Astrocyte (in vitro differentiated cells and primary cell): ENCODE data around the gene PHC1. TPM values are rescaled to one million over a fixed set of nuclear protein-coding genes. Genes with fewer than 3 reads are reported as not detected.
"Not testable (repeated sequence)": the region's sequence is repeated elsewhere in the genome, so short reads cannot be mapped to it uniquely, and the experiment has no call there.

ENCODE experiments used
- DNase-seq: peaks from one replicate; pipeline ENCODE4 v3.0.0-alpha.2; 2010; ENCODE audit warnings: low read depth
- FAIRE-seq: peaks from 2 replicates; lab custom pipeline; 2011; peaks lifted over from hg19 to GRCh38; lab: Jason Lieb, UNC
- H2AFZ ChIP-seq: 2 replicates; pipeline ENCODE4 v1.6.0; 2012; ENCODE audit warnings: low read depth, low read length, inconsistent platforms
- H3K27ac ChIP-seq: 2 replicates; pipeline ENCODE4 v1.5.1; 2011; ENCODE audit warnings: low read depth, low read length, inconsistent platforms
- H3K27me3 ChIP-seq: 2 replicates; pipeline ENCODE4 v1.6.0; 2011; ENCODE audit warnings: low read length, inconsistent platforms; ENCODE audit not compliant: insufficient read depth
- H3K36me3 ChIP-seq: 2 replicates; pipeline ENCODE4 v1.5.1; 2011; ENCODE audit warnings: low read length, inconsistent platforms; ENCODE audit not compliant: insufficient read depth
- H3K4me1 ChIP-seq: 2 replicates; pipeline ENCODE4 v1.5.1; 2011; ENCODE audit warnings: low read length, inconsistent platforms; ENCODE audit not compliant: insufficient read depth
- H3K4me2 ChIP-seq: 2 replicates; pipeline ENCODE4 v1.6.0; 2012; ENCODE audit warnings: low read length, inconsistent platforms
- H3K4me3 ChIP-seq: 2 replicates; pipeline ENCODE4 v1.5.1; 2011; ENCODE audit warnings: low read depth, mild to moderate bottlenecking, low read length, inconsistent platforms; ENCODE audit not compliant: insufficient read depth
- H3K79me2 ChIP-seq: 2 replicates; pipeline ENCODE4 v1.6.0; 2012; ENCODE audit warnings: mild to moderate bottlenecking, low read length, inconsistent platforms; ENCODE audit not compliant: insufficient read depth
- H3K9ac ChIP-seq: 2 replicates; pipeline ENCODE4 v1.6.0; 2012; ENCODE audit warnings: mild to moderate bottlenecking, low read length, inconsistent platforms
- H3K9me3 ChIP-seq: 2 replicates; pipeline ENCODE4 v1.5.1; 2012; ENCODE audit warnings: low read depth, mild to moderate bottlenecking, low read length, inconsistent platforms; ENCODE audit not compliant: insufficient read depth
- H4K20me1 ChIP-seq: 2 replicates; pipeline ENCODE4 v1.6.0; 2012; ENCODE audit warnings: low read length, inconsistent platforms; ENCODE audit not compliant: insufficient read depth
- H3K27ac Mint-ChIP-seq: one replicate; pipeline ENCODE4 v1.8.0; 2021; ENCODE audit warnings: mild to moderate bottlenecking, mixed read lengths; ENCODE audit not compliant: unreplicated experiment
- H3K27me3 Mint-ChIP-seq: one replicate; pipeline ENCODE4 v1.8.0; 2021; ENCODE audit warnings: low read depth, mixed read lengths; ENCODE audit not compliant: unreplicated experiment
- H3K36me3 Mint-ChIP-seq: one replicate; pipeline ENCODE4 v1.8.0; 2021; ENCODE audit warnings: low read depth, mixed read lengths; ENCODE audit not compliant: unreplicated experiment
- H3K4me1 Mint-ChIP-seq: one replicate; pipeline ENCODE4 v1.8.0; 2021; ENCODE audit warnings: low read depth, mixed read lengths; ENCODE audit not compliant: unreplicated experiment
- H3K4me3 Mint-ChIP-seq: one replicate; pipeline ENCODE4 v1.8.0; 2021; ENCODE audit warnings: mild to moderate bottlenecking, moderate library complexity, mixed read lengths; ENCODE audit not compliant: unreplicated experiment
- H3K9me3 Mint-ChIP-seq: one replicate; pipeline ENCODE4 v1.8.0; 2021; ENCODE audit warnings: mild to moderate bottlenecking, mixed read lengths; ENCODE audit not compliant: unreplicated experiment
- EZH2 ChIP-seq: IDR thresholded peaks from 2 replicates; pipeline ENCODE4 v1.6.1; 2012; ENCODE audit warnings: mild to moderate bottlenecking, low read length, inconsistent platforms; ENCODE audit not compliant: insufficient read depth
- total RNA-seq: library from RNA; stranded (reverse); gene quantifications from 2 replicates; pipeline ENCODE4 v1.2.1, GENCODE V29; 2021
- TF ChIP-seq, protein P1 (sequence below): IDR thresholded peaks from 2 replicates; pipeline ENCODE4 v1.5.1; 2011; ENCODE audit warnings: low read depth, mild to moderate bottlenecking, inconsistent platforms, low read length, moderate library complexity; ENCODE audit not compliant: insufficient read depth

The PHC1 gene
- total RNA-seq, 1 donor from 2014 or later: 35.4 TPM

DNA sequence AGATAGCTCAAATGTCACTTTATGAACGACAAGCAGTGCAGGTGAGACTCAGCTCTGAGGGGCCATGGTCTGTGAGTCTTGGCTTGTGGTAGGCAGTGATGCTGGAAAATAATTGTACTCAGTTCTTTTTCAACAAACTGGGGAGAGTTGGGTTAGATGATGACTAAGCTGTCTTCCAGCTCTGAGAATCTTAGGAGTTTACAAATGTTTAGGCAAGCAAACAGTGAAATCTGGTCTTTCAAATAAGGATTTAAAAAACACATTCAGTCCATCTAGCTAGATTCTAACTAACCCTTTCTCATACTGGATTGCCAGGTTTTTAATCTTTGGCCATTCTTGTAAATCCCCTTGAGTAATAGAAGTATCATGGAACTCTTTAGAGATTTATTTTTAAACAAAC lies 3.4 kb downstream of the PHC1 start:
- FAIRE-seq (no peak), DNase-seq (no peak)
- Mint-ChIP-seq H3K27ac (no peak overlapping the region), H3K27me3 (no peaks in the 10 kb centered on the region), H3K4me1 (peaks cover 4% of the 10 kb centered on the region), H3K9me3 (no peaks in the 10 kb centered on the region), H3K36me3 (peaks cover 18% of the 10 kb centered on the region), H3K4me3 (no peak overlapping the region)
- TF ChIP-seq, protein P1, sequence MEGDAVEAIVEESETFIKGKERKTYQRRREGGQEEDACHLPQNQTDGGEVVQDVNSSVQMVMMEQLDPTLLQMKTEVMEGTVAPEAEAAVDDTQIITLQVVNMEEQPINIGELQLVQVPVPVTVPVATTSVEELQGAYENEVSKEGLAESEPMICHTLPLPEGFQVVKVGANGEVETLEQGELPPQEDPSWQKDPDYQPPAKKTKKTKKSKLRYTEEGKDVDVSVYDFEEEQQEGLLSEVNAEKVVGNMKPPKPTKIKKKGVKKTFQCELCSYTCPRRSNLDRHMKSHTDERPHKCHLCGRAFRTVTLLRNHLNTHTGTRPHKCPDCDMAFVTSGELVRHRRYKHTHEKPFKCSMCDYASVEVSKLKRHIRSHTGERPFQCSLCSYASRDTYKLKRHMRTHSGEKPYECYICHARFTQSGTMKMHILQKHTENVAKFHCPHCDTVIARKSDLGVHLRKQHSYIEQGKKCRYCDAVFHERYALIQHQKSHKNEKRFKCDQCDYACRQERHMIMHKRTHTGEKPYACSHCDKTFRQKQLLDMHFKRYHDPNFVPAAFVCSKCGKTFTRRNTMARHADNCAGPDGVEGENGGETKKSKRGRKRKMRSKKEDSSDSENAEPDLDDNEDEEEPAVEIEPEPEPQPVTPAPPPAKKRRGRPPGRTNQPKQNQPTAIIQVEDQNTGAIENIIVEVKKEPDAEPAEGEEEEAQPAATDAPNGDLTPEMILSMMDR: no peak
- no peak for TF ChIP-seq EZH2
- Histone ChIP-seq H3K4me2 (no peak overlapping the region), H3K79me2 (peaks cover 30% of the 10 kb centered on the region), H3K9me3 (no peaks in the 10 kb centered on the region), H3K9ac (no peak overlapping the region), H3K27ac (no peak overlapping the region), H3K4me3 (no peak overlapping the region), H2AFZ (no peak overlapping the region), H3K27me3 (no peaks in the 10 kb centered on the region), H4K20me1 (peaks cover 6% of the 10 kb centered on the region), H3K36me3 (peaks cover 5% of the 10 kb centered on the region), H3K4me1 (peaks cover 11% of the 10 kb centered on the region)

DNA sequence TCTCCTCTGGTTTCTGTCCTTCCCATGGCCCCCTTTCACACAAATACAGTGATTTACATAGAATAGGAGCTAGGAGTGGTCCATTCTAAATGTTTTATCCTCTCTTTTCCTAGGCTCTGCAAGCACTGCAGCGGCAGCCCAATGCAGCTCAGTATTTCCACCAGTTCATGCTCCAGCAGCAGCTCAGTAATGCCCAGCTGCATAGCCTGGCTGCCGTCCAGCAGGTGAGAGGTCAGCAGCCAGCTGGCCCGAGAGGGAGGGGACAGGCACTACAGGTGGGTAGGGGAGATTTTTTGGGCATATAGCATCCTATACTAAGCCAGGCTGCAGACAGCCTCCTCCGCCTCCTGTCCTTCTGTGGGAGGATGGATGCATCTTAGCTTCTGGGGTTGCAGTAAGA lies 5.3 kb downstream of the PHC1 start:
- H3K27ac Mint-ChIP-seq: not testable (repeated sequence)
- peaks cover 22% of the 10 kb centered on the region for H3K36me3 Mint-ChIP-seq

DNA sequence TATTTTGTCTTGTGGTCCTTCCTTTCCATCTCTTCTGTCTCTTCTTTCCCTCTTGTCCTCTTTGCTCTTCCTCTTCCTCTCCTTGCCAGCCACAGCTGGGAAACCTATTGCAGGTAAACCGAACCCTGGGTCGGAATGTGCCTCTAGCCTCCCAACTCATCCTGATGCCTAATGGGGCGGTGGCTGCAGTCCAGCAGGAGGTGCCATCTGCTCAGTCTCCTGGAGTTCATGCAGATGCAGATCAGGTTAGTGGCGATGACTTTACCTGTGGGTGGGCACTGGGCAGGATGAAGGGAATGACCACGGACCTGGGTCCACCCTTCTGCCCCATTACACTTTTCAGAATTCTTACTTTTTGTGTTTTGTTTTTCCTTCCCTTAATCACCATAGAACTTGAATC lies 8.2 kb downstream of the PHC1 start:
- H3K4me1 ChIP-seq: no peaks in the 10 kb centered on the region
- no peak overlapping the region for H3K4me3 ChIP-seq
- DNase-seq: no peak
- TF ChIP-seq, protein P1: no peak
- TF ChIP-seq EZH2: no peak
- H2AFZ ChIP-seq: no peak overlapping the region
- H3K9me3 ChIP-seq: no peaks in the 10 kb centered on the region
- H4K20me1 ChIP-seq: no peaks in the 10 kb centered on the region
- Mint-ChIP-seq H3K4me1 (no peaks in the 10 kb centered on the region), H3K9me3 (no peaks in the 10 kb centered on the region), H3K27ac (no peak overlapping the region), H3K27me3 (no peaks in the 10 kb centered on the region), H3K36me3 (peaks cover 22% of the 10 kb centered on the region), H3K4me3 (no peak overlapping the region)
- H3K4me2 ChIP-seq: no peak overlapping the region
- FAIRE-seq: no peak
- H3K36me3 ChIP-seq: peaks cover 7% of the 10 kb centered on the region
- no peak overlapping the region for H3K9ac ChIP-seq
- no peaks in the 10 kb centered on the region for H3K27me3 ChIP-seq
- no peak overlapping the region for H3K27ac ChIP-seq
- peaks cover 2% of the 10 kb centered on the region for H3K79me2 ChIP-seq

More for the DNA sequence above, 5.3 kb downstream of the PHC1 start:
- H2AFZ ChIP-seq, H3K9ac ChIP-seq, H3K36me3 ChIP-seq, DNase-seq, FAIRE-seq, H3K4me2 ChIP-seq, H3K9me3 Mint-ChIP-seq, H3K27me3 Mint-ChIP-seq, H3K27ac ChIP-seq, H4K20me1 ChIP-seq, H3K27me3 ChIP-seq, H3K9me3 ChIP-seq, H3K4me3 Mint-ChIP-seq, H3K4me3 ChIP-seq, H3K4me1 ChIP-seq, H3K4me1 Mint-ChIP-seq: not testable (repeated sequence)
- H3K79me2 ChIP-seq: peaks cover 30% of the 10 kb centered on the region

DNA sequence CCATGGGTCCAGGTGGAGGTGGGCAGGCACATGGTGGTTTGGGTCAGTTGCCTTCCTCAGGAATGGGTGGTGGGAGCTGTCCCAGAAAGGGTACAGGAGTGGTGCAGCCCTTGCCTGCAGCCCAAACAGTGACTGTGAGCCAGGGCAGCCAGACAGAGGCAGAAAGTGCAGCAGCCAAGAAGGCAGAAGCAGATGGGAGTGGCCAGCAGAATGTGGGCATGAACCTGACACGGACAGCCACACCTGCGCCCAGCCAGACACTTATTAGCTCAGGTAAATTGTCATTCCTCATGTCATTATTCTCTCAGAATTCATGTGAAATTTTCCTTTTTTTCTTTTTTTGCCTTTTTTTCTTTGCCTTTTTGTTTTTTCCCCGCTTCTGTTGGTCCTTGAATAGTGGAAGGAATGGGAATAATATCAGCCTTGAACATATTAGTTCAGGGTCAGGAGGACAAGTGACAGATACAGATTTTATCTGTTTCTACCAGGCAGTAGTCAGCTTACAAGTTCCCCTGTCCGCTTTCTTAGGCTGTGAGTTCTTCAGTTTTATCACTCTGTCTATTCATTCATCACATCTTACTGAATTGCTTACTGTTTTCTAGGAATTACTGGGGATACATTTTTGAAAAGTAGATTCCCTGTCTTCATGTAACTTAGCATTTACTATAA lies 16.5 kb downstream of the PHC1 start:
- H3K4me1 ChIP-seq, H3K9me3 ChIP-seq, H3K79me2 ChIP-seq, H2AFZ ChIP-seq, FAIRE-seq, H3K36me3 ChIP-seq, H3K4me3 Mint-ChIP-seq, H3K27ac ChIP-seq, H3K9me3 Mint-ChIP-seq, DNase-seq, H3K27me3 ChIP-seq, H3K4me2 ChIP-seq, H3K9ac ChIP-seq, H3K27me3 Mint-ChIP-seq, H3K4me1 Mint-ChIP-seq, H3K27ac Mint-ChIP-seq, H3K4me3 ChIP-seq, H4K20me1 ChIP-seq: not testable (repeated sequence)
- H3K36me3 Mint-ChIP-seq: peaks cover 15% of the 10 kb centered on the region

DNA sequence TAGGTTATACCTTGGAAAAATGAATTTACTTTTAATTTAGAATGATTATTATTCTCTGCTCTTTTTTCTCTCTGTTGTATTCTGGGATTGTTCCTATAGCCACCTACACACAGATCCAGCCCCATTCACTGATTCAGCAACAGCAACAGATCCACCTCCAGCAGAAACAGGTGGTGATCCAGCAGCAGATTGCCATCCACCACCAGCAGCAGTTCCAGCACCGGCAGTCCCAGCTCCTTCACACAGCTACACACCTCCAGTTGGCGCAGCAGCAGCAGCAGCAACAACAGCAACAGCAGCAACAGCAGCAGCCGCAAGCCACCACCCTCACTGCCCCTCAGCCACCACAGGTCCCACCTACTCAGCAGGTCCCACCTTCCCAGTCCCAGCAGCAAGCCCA lies 18.2 kb downstream of the PHC1 start:
- H3K4me1 ChIP-seq, H3K27ac ChIP-seq, H3K4me3 Mint-ChIP-seq, H3K79me2 ChIP-seq, H3K27me3 Mint-ChIP-seq, H3K9me3 ChIP-seq, H2AFZ ChIP-seq, H3K36me3 ChIP-seq, H3K4me2 ChIP-seq, DNase-seq, H3K9me3 Mint-ChIP-seq, FAIRE-seq, H3K9ac ChIP-seq, H3K27me3 ChIP-seq, H3K27ac Mint-ChIP-seq, H3K4me1 Mint-ChIP-seq, H3K4me3 ChIP-seq, H4K20me1 ChIP-seq: not testable (repeated sequence)
- peaks cover 23% of the 10 kb centered on the region for H3K36me3 Mint-ChIP-seq
